ENCODE measurements around the gene ENPP4. TPM values are rescaled to one million over a fixed set of nuclear protein-coding genes. Genes with fewer than 3 reads are reported as not detected.

ENPP4 gene
- total and polyA plus RNA-seq, 2 of the 4 experiments (the other 2 are of a cell fraction) = under 0.01 to 0.03 TPM

DNA sequence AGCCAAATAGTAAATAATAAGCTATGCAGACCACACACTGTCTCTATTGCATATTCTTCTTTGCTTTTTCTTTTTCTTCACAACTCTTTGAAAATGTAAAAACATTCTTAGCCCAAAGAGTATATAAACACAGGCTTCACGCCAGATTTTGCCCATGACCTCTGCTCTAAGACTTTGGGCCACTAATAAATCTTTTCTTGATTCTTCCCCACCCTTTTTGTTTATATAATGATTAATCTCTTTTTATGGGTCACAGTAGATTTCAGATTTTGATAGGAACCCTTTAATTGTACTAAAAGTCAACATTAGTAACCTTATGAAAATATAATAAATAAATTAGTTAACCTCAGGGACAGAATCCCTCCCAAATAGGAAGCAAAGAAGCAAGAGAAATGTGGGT is 56.8 kb downstream of the ENPP4 start:
- Histone ChIP-seq H3K4ac (ENCODE audit: low read depth, low read length) (no peak overlapping the region), H3K9ac (ENCODE audit: low read depth, low read length) (no peak overlapping the region), H2BK20ac (ENCODE audit: low read depth, low read length) (no peak overlapping the region), H3K23ac (ENCODE audit: low read depth, low read length) (no peak overlapping the region), H3K79me1 (ENCODE audit: low read depth in 1 of 2, low read length in 2 of 2) (no peaks in the 10 kb centered on the region), H3K14ac (replicated peaks; ENCODE audit: low read depth, low read length) (no peak overlapping the region), H3K4me2 (ENCODE audit: low read depth, low read length) (no peak overlapping the region), H2BK120ac (ENCODE audit: low read depth, low read length) (no peak overlapping the region), H3K27ac (ENCODE audit: insufficient read depth, low read length) (no peak overlapping the region), H3K18ac (ENCODE audit: low read depth, low read length) (no peak overlapping the region), H3K4me1 (ENCODE audit: control insufficient read depth, insufficient read depth, low read length) (no peaks in the 10 kb centered on the region), H3K9me1 (ENCODE audit: insufficient read depth, low read length) (no peaks in the 10 kb centered on the region), H4K8ac (ENCODE audit: low read depth in 2 of 2, low read length in 2 of 2) (no peak overlapping the region), H2AK5ac (ENCODE audit: low read depth, low read length) (no peak overlapping the region), H2AK9ac (replicated peaks; ENCODE audit: low read depth, low read length, poor library complexity) (no peak overlapping the region), H3K36me3 (ENCODE audit: control insufficient read depth, insufficient read depth, low read length) (no peaks in the 10 kb centered on the region), H4K5ac (ENCODE audit: low read depth, low read length) (no peak overlapping the region), H3K27me3 (ENCODE audit: control insufficient read depth, insufficient read depth, low read length) (no peaks in the 10 kb centered on the region), H4K91ac (ENCODE audit: insufficient read depth, low read depth, low read length) (no peak overlapping the region), H2BK15ac (ENCODE audit: low read depth, low read length) (no peak overlapping the region), H2BK5ac (ENCODE audit: low read depth, low read length, poor library complexity, severe bottlenecking) (no peak overlapping the region), H4K20me1 (ENCODE audit: insufficient read depth, low read length) (no peaks in the 10 kb centered on the region), H3K56ac (ENCODE audit: extremely low read depth, insufficient read depth, low read length) (no peak overlapping the region), H3K4me3 (ENCODE audit: insufficient read depth, low read depth, low read length) (no peak overlapping the region), H3K9me3 (ENCODE audit: control insufficient read depth, insufficient read depth, low read length) (no peaks in the 10 kb centered on the region), H2AFZ (replicated peaks; ENCODE audit: low read length, poor library complexity) (no peak overlapping the region)
- in situ Hi-C loops (cut with MboI; ENCODE audit: low sequenced_read_pairs) (no loop called here), dilution Hi-C loops (cut with HindIII; ENCODE audit: low sequenced_read_pairs, unreplicated experiment) (no loop called here), intact Hi-C loops (cut with micrococcal nuclease) (no loop called here)
- ATAC-seq (ENCODE audit: low read depth) = no peak
- no CpG with 5 or more reads among the region's 1 CpG for WGBS, 2 experiments (ENCODE audit: extremely low coverage in 2 of 2, insufficient read length in 1 of 2)
- ChIA-PET CTCF (no interaction called here), POLR2A (ENCODE audit: unreplicated experiment) (no interaction called here)
- TF ChIP-seq MAZ (IDR thresholded peaks at IDR 0.05; ENCODE audit: borderline replicate concordance, low read depth, low read length) (no peak), NFE2L2 (IDR thresholded peaks at IDR 0.05; ENCODE audit: low read depth, low read length) (no peak), MAFK (IDR thresholded peaks at IDR 0.05; ENCODE audit: low read depth, low read length) (no peak), FOS (IDR thresholded peaks at IDR 0.05; ENCODE audit: low read depth, low read length) (no peak), CEBPB (IDR thresholded peaks at IDR 0.05; ENCODE audit: low read depth, low read length) (no peak), CHD1 (IDR thresholded peaks at IDR 0.05; ENCODE audit: low read depth, low read length) (no peak), POLR2A (IDR thresholded peaks at IDR 0.05; ENCODE audit: low read depth, low read length) (no peak), RAD21 (IDR thresholded peaks at IDR 0.05; ENCODE audit: low read length) (no peak), BHLHE40 (IDR thresholded peaks at IDR 0.05; ENCODE audit: low read depth, low read length) (no peak), RCOR1 (IDR thresholded peaks at IDR 0.05; ENCODE audit: insufficient replicate concordance, low read length) (no peak), MXI1 (IDR thresholded peaks at IDR 0.05; ENCODE audit: borderline replicate concordance, low read depth, low read length) (no peak), RFX5 (IDR thresholded peaks at IDR 0.05; ENCODE audit: low read depth, low read length) (no peak), SMC3 (IDR thresholded peaks at IDR 0.05; ENCODE audit: low read depth, low read length) (no peak)
- TF ChIP-seq, protein P1, sequence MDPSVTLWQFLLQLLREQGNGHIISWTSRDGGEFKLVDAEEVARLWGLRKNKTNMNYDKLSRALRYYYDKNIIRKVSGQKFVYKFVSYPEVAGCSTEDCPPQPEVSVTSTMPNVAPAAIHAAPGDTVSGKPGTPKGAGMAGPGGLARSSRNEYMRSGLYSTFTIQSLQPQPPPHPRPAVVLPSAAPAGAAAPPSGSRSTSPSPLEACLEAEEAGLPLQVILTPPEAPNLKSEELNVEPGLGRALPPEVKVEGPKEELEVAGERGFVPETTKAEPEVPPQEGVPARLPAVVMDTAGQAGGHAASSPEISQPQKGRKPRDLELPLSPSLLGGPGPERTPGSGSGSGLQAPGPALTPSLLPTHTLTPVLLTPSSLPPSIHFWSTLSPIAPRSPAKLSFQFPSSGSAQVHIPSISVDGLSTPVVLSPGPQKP (IDR thresholded peaks at IDR 0.05; ENCODE audit: borderline replicate concordance, low read depth, low read length) = no peak
- TF ChIP-seq, protein P2, sequence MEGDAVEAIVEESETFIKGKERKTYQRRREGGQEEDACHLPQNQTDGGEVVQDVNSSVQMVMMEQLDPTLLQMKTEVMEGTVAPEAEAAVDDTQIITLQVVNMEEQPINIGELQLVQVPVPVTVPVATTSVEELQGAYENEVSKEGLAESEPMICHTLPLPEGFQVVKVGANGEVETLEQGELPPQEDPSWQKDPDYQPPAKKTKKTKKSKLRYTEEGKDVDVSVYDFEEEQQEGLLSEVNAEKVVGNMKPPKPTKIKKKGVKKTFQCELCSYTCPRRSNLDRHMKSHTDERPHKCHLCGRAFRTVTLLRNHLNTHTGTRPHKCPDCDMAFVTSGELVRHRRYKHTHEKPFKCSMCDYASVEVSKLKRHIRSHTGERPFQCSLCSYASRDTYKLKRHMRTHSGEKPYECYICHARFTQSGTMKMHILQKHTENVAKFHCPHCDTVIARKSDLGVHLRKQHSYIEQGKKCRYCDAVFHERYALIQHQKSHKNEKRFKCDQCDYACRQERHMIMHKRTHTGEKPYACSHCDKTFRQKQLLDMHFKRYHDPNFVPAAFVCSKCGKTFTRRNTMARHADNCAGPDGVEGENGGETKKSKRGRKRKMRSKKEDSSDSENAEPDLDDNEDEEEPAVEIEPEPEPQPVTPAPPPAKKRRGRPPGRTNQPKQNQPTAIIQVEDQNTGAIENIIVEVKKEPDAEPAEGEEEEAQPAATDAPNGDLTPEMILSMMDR (conservative IDR thresholded peaks at IDR 0.05; ENCODE audit: low read depth, low read length) = no peak
- TF ChIP-seq, protein P3, sequence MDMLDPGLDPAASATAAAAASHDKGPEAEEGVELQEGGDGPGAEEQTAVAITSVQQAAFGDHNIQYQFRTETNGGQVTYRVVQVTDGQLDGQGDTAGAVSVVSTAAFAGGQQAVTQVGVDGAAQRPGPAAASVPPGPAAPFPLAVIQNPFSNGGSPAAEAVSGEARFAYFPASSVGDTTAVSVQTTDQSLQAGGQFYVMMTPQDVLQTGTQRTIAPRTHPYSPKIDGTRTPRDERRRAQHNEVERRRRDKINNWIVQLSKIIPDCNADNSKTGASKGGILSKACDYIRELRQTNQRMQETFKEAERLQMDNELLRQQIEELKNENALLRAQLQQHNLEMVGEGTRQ (IDR thresholded peaks at IDR 0.05; ENCODE audit: low read depth, low read length) = no peak
- no TSS peak for BruUV-seq (replicated peaks)
- DNase-seq = no peak

All from IMR-90 (cell line).